HG03571 (cell line): ENCODE data around the gene FABP6.
"Not testable (repeated sequence)": the region's sequence is repeated elsewhere in the genome, so short reads cannot be mapped to it uniquely, and the experiment has no call there.

Experiments
- ATAC-seq: cut with Tn5 transposase; IDR thresholded peaks from one replicate; pipeline ENCODE4 v1.9.1; 2021; ENCODE audit not compliant: unreplicated experiment

FABP6 gene

GRCh38 chr5:160219356-160219755 lies 9.9 kb upstream of the FABP6 start:
- ATAC-seq: no peak

- no peak for ATAC-seq
Measured at GRCh38 chr5:160221082-160221481, 8.2 kb upstream of the FABP6 start.

GRCh38 chr5:160227012-160227411 lies 2.3 kb upstream of the FABP6 start:
- no peak for ATAC-seq

DNA sequence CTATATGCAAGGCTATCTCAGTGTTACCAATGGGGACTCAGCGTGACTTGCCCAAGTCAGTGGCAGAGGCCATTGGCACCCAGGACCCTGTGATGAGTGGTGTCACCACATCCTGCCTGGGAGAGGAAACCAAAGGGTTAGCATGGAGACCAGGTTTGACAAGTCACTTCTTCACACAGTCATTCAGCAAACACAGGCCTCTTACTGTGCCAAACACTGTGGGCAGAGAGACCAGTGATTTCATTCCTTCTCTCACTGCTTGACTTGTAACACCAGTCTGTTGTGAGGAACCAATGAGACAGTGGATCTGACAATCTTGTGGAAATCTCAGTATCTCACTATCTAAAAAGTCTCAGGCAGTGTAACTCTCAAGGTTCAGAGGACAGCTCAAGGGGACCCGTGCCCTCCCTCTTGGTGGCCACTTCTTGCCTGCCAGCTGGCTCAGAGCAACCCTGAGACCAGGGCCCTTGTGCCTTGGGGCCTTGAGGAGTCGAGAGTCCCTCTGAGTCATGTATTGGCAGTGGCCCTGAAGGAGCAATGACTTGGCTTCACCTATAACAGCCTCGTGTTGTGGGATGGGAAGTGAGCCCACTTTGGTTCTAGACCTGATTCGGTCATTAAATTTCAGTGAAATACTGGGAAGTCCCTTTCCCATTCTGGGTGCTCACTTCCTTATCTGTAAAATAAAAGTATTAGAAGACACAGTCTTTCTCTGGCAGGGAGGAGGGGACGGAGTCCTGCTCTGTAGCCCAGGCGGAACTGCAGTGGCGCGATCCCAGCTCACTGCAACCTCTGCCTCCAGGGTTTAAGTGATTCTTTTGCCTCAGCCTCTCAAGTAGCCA lies 1.6 kb downstream of the FABP6 start:
- ATAC-seq: peak; percentile 56

DNA sequence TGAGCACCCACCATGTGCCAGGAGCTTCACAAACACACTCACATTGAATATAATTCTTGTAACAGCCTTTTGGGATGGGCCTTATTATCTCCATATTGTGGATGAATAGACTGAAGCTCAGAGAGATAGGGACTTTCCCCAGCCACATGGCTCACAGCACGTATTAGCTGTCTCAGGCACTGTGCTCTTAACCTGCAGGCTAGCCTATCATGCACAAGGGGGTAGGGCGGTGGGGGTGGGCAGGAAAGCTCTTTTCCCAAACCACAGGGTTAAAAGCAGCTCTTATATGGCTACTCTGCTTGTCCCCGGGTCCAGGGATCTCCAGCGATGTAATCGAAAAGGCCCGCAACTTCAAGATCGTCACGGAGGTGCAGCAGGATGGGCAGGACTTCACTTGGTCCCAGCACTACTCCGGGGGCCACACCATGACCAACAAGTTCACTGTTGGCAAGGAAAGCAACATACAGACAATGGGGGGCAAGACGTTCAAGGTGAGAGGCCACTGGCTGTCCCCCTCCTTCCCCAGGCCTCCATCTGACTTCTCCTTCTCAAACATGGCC lies 2.6 kb downstream of the FABP6 start:
- ATAC-seq: no peak

DNA sequence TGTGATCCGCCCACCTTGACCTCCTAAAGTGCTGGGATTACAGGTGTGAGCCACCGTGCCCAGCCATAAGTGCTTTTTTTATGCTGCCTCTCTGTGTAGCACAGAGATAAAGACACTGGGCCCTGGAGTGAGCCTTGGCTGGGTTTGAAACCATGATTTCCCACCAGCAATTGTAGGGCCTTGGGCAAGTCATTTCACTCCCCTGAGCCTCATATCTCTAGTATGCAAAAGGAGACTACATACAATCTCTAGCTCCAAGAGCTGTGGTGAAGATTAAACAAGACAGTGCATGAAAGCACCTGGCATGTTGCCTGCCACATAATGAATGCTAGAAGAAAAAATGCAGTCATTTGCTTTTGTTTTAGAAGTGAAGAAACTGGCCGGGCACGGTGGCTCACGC lies 3.9 kb downstream of the FABP6 start:
- no peak for ATAC-seq

DNA sequence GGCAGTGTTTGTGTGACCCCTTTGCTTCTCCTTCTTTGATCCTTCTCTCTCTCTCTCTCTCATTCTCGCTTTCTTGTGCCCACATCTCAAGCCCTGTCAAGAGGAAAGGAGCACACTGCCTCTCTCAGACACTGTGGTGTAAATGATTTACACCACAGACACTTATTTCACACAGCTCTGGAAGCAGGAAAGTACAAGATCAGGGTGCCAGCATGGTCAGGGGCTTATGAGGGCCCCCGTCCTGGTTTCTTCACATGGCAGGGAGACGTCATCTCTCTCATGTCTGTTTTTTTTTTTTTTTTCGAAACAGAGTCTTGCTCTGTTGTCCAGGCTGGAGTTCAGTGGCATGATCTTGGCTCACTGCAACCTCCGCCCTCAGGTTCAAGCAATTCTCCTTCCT lies 6.4 kb downstream of the FABP6 start:
- ATAC-seq: no peak

DNA sequence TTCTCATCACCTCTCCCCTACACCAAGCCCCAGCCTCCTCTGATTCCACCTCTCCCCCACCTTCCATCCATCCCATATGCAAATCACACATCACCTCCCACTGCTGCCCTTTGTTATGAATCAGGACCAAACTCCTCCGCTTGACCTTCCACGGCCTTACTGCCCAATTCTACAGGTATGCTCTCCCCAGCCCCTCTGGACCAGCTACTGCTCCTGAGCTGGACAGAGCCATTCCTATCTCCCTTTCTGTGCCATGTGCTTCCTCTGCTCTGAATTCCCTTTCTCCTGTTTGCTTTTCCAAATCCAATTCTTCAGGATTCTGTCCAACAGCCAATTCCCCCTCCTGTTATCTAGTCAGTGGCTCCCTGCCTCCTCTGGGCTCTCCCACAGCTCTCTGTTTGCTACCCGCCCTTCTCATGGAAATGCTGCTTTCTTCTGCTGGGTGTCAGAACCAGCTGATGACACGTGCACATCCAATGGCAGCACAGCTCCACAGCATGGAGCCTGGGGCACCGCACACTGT lies 8.3 kb downstream of the FABP6 start:
- ATAC-seq: no peak

- ATAC-seq: no peak
Measured at GRCh38 chr5:160240350-160240749, 11.0 kb downstream of the FABP6 start.

GRCh38 chr5:160242145-160242544 lies 12.8 kb downstream of the FABP6 start:
- ATAC-seq: no peak

GRCh38 chr5:160245506-160246086 lies 16.3 kb downstream of the FABP6 start:
- ATAC-seq: no peak

- not testable (repeated sequence) for ATAC-seq
Measured at GRCh38 chr5:160249570-160249969, 20.3 kb downstream of the FABP6 start.

- ATAC-seq: no peak
Measured at GRCh38 chr5:160250226-160250625, 20.9 kb downstream of the FABP6 start.

GRCh38 chr5:160250826-160251225 lies 21.5 kb downstream of the FABP6 start:
- no peak for ATAC-seq

- no peak for ATAC-seq
Measured at GRCh38 chr5:160251406-160252155, 22.3 kb downstream of the FABP6 start.

GRCh38 chr5:160252916-160253315 lies 23.6 kb downstream of the FABP6 start:
- ATAC-seq: no peak

DNA sequence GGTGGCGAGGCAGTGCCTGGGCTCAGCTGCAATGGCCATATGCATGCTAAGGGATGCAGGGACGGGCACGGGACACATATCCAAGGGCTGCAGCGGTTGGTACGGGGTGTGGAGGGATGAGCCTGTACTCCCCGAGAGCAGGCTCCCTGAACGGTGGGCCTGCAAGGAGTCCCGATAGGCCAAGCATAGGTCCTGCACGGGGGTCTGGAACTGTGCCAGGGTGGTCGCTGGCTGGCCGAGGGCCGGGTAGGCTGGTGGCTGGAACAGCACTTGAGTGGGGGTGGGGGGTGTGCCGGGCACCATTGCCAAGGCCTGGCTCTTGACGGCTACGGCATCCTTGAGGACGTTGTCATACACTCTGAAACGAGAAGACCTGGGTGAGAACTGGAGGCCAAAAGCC lies 24.1 kb downstream of the FABP6 start:
- ATAC-seq: no peak

GRCh38 chr5:160254706-160255105 lies 25.4 kb downstream of the FABP6 start:
- no peak for ATAC-seq

- no peak for ATAC-seq
Measured at GRCh38 chr5:160259341-160259740, 30.0 kb downstream of the FABP6 start.

GRCh38 chr5:160260006-160260775 lies 30.9 kb downstream of the FABP6 start:
- no peak for ATAC-seq
